HEK293T (cell line): ENCODE data around the gene SH2D2A.

Experiments
- CTCF ChIA-PET: fragments of 350-600 bp; formaldehyde crosslinking; extraction: SDS; loops from one replicate; lab custom pipeline; 2021; ENCODE audit warnings: antibody characterized with exemption, inconsistent platforms; lab: Yijun Ruan, JAX
- POLR2A ChIA-PET: fragments of 350-600 bp; formaldehyde crosslinking; extraction: SDS; loops from one replicate; lab custom pipeline; 2020; ENCODE audit warnings: antibody characterized with exemption, inconsistent platforms; lab: Yijun Ruan, JAX
- DNase-seq: peaks from one replicate; pipeline ENCODE4 v3.0.0; 2012; ENCODE audit warnings: mixed read lengths; ENCODE audit errors: extremely low spot score
- ARNT ChIP-seq: fragments of 450-650 bp; IDR thresholded peaks from 2 replicates; pipeline ENCODE4 v1.6.1; 2017; ENCODE audit warnings: mild to moderate bottlenecking
- BHLHE40 ChIP-seq: fragments of 450-650 bp; IDR thresholded peaks from 2 replicates; pipeline ENCODE4 v1.6.1; 2016; ENCODE audit warnings: mild to moderate bottlenecking, moderate library complexity, borderline replicate concordance
- CTBP1 ChIP-seq: fragments of 450-650 bp; IDR thresholded peaks from 2 replicates; pipeline ENCODE4 v1.6.1; 2016; ENCODE audit warnings: borderline replicate concordance
- ELF4 ChIP-seq: fragments of 450-650 bp; IDR thresholded peaks from 2 replicates; pipeline ENCODE4 v1.6.1; 2017; ENCODE audit warnings: antibody characterized with exemption
- FOXA1 ChIP-seq: fragments of 450-650 bp; IDR thresholded peaks from 2 replicates; pipeline ENCODE4 v1.6.1; 2016; ENCODE audit warnings: mild to moderate bottlenecking
- FOXK2 ChIP-seq: fragments of 450-650 bp; IDR thresholded peaks from 2 replicates; pipeline ENCODE4 v1.6.1; 2016; ENCODE audit warnings: mild to moderate bottlenecking
- FOXM1 ChIP-seq: fragments of 450-650 bp; IDR thresholded peaks from 2 replicates; pipeline ENCODE4 v1.6.1; 2017; ENCODE audit warnings: mild to moderate bottlenecking, borderline replicate concordance
- HDGF ChIP-seq: fragments of 450-650 bp; IDR thresholded peaks from 2 replicates; pipeline ENCODE4 v1.6.1; 2017; ENCODE audit warnings: antibody characterized with exemption, borderline replicate concordance
- L3MBTL2 ChIP-seq: fragments of 450-650 bp; conservative IDR thresholded peaks from 2 replicates; pipeline ENCODE4 v1.6.1; 2016; ENCODE audit warnings: mild to moderate bottlenecking
- LEF1 ChIP-seq: fragments of 450-650 bp; IDR thresholded peaks from 2 replicates; pipeline ENCODE4 v1.6.1; 2017; ENCODE audit warnings: mild to moderate bottlenecking, borderline replicate concordance
- NFRKB ChIP-seq: fragments of 450-650 bp; IDR thresholded peaks from 2 replicates; pipeline ENCODE4 v1.6.1; 2016; ENCODE audit warnings: mild to moderate bottlenecking, moderate library complexity
- PKNOX1 ChIP-seq: fragments of 450-650 bp; IDR thresholded peaks from 2 replicates; pipeline ENCODE4 v1.6.1; 2016
- SP1 ChIP-seq: fragments of 450-650 bp; IDR thresholded peaks from 2 replicates; pipeline ENCODE4 v1.6.1; 2017
- SUZ12 ChIP-seq: fragments of 450-650 bp; IDR thresholded peaks from 2 replicates; pipeline ENCODE4 v1.6.1; 2016; ENCODE audit warnings: mild to moderate bottlenecking
- TARDBP ChIP-seq: fragments of 450-650 bp; IDR thresholded peaks from 2 replicates; pipeline ENCODE4 v1.6.1; 2016
- ZNF384 ChIP-seq: fragments of 450-650 bp; IDR thresholded peaks from 2 replicates; pipeline ENCODE4 v1.6.1; 2016

Gene SH2D2A

GRCh38 chr1:156805766-156806511 is 10.7 kb downstream of the SH2D2A start:
- peak; percentile 35; the same call in 1 of the 2 replicates for TF ChIP-seq PKNOX1
- no peak for TF ChIP-seq L3MBTL2
- no peak for DNase-seq
- ChIA-PET POLR2A (interaction anchor here (0.9 to 1.6 kb wide), 4 partner anchors 8 to 214 kb away, joined by 3 to 8 read pairs (median 4); partner anchors contain the start of genes ISG20L2, METTL25B and NAXE), CTCF (interaction anchor here (1.2 to 2.8 kb wide), 2 partner anchors 8 to 55 kb away, joined by 3 to 7 read pairs; partner anchors contain the start of gene NTRK1)

- ChIA-PET POLR2A (interaction anchor here (1.0 to 1.6 kb wide), 2 partner anchors 9 to 89 kb away, joined by 3 to 8 read pairs; no protein-coding TSS in a partner anchor), CTCF (interaction anchor here (1.2 to 2.8 kb wide), 2 partner anchors 9 to 56 kb away, joined by 3 to 7 read pairs; partner anchors contain the start of gene NTRK1)
- no peak for DNase-seq
- TF ChIP-seq ELF4 (no peak), SP1 (no peak), HDGF (no peak), TARDBP (no peak), PKNOX1 (no peak), CTBP1 (no peak), NFRKB (no peak), ZNF384 (no peak), ARNT (no peak), L3MBTL2 (no peak), BHLHE40 (no peak)
Measured at GRCh38 chr1:156804572-156805243, 11.9 kb downstream of the SH2D2A start.

GRCh38 chr1:156804026-156804425 is 12.6 kb downstream of the SH2D2A start:
- no peak for DNase-seq
- TF ChIP-seq ZNF384 (no peak), ARNT (no peak), FOXK2 (no peak), SUZ12 (no peak)
- POLR2A ChIA-PET: no interaction called here
- CTCF ChIA-PET: interaction anchor here (2.8 kb wide), 1 partner anchor 56 kb away, joined by 7 read pairs; the partner anchor contains the start of gene NTRK1

GRCh38 chr1:156803086-156803851 is 13.4 kb downstream of the SH2D2A start:
- DNase-seq: no peak
- TF ChIP-seq L3MBTL2 (no peak), FOXA1 (no peak), HDGF (no peak), FOXK2 (no peak), SUZ12 (no peak), NFRKB (no peak), TARDBP (no peak)
- ChIA-PET POLR2A (interaction anchor here (1.2 to 1.6 kb wide), 2 partner anchors 11 to 74 kb away, joined by 3 read pairs; partner anchors contain the start of gene ISG20L2), CTCF (interaction anchor here (0.6 to 3.5 kb wide), 3 partner anchors 10 to 57 kb away, joined by 3 to 15 read pairs (median 7); partner anchors contain the start of gene NTRK1)

GRCh38 chr1:156802421-156802935 is 14.2 kb downstream of the SH2D2A start:
- no peak for TF ChIP-seq ZNF384
- no peak for TF ChIP-seq TARDBP
- TF ChIP-seq ARNT: no peak
- TF ChIP-seq BHLHE40: no peak
- no peak for TF ChIP-seq PKNOX1
- no peak for TF ChIP-seq NFRKB
- TF ChIP-seq FOXK2: no peak
- no peak for TF ChIP-seq FOXM1
- no peak for TF ChIP-seq SUZ12
- no peak for TF ChIP-seq FOXA1
- TF ChIP-seq SP1: no peak
- TF ChIP-seq ELF4: no peak
- TF ChIP-seq L3MBTL2: no peak
- no peak for TF ChIP-seq LEF1
- no peak for TF ChIP-seq CTBP1
- TF ChIP-seq HDGF: no peak
- ChIA-PET POLR2A (interaction anchor here (1.2 to 1.6 kb wide), 2 partner anchors 11 to 74 kb away, joined by 3 read pairs; partner anchors contain the start of gene ISG20L2), CTCF (interaction anchor here (0.6 to 3.5 kb wide), 3 partner anchors 11 to 87 kb away, joined by 3 to 15 read pairs (median 9); partner anchors contain the start of gene NTRK1)
- no peak for DNase-seq
